Effector memory CD4-positive, alpha-beta T cell (primary cell): Measurements from ENCODE around the gene PDE4B.

Source experiments
- DNase-seq, 3 donors: peaks; one replicate each; pipeline ENCODE4 v3.0.0-alpha.2; 2020
- H3K27ac ChIP-seq: 2 replicates; pipeline ENCODE4 v1.7.0; 2013; ENCODE audit warnings: mild to moderate bottlenecking, low read length, moderate library complexity; ENCODE audit not compliant: insufficient read depth, poor library complexity, severe bottlenecking
- H3K27me3 ChIP-seq: replicated peaks from 2 replicates; pipeline ENCODE4 v1.7.0; 2013; ENCODE audit warnings: mild to moderate bottlenecking, low read length; ENCODE audit not compliant: insufficient read depth, control insufficient read depth, poor library complexity, severe bottlenecking
- H3K36me3 ChIP-seq: 2 replicates; pipeline ENCODE4 v1.7.0; 2013; ENCODE audit warnings: mild to moderate bottlenecking, low read length, moderate library complexity; ENCODE audit not compliant: control insufficient read depth, insufficient read depth
- H3K4me1 ChIP-seq: 2 replicates; pipeline ENCODE4 v1.7.0; 2013; ENCODE audit warnings: low read length, mild to moderate bottlenecking; ENCODE audit not compliant: control insufficient read depth, insufficient read depth, poor library complexity, severe bottlenecking
- H3K4me3 ChIP-seq: 2 replicates; pipeline ENCODE4 v1.7.0; 2013; ENCODE audit warnings: low read length, low read depth, mild to moderate bottlenecking; ENCODE audit not compliant: insufficient read depth, poor library complexity, severe bottlenecking
- H3K9me3 ChIP-seq: 2 replicates; pipeline ENCODE4 v1.7.0; 2013; ENCODE audit warnings: mild to moderate bottlenecking, low read length, moderate library complexity; ENCODE audit not compliant: control insufficient read depth

PDE4B gene

DNA sequence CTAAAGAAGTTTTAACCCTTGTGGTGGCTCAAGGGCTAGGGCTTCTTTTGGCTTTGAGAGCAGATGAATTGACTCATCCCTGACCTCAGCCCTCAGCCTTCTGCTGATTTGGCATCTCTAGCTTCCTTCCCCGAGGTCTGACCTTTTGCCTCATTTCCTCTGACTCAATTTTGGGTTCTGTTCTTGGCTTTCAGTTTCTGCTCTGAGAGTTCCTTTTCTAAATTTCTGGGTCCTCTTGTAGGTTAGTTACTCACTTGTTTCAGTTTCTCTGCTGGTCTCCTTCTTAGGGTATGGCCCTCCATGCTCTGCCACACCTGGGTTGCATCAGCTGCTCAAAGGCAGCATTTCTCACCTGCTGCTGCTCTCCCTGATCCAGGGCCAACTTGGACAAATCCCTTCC lies 19.4 kb downstream of the PDE4B start:
- Histone ChIP-seq H3K9me3 (no peaks in the 10 kb centered on the region), H3K4me1 (no peaks in the 10 kb centered on the region), H3K36me3 (no peaks in the 10 kb centered on the region), H3K4me3 (no peak overlapping the region), H3K27me3 (no peaks in the 10 kb centered on the region), H3K27ac (no peak overlapping the region)
- no peak for DNase-seq

DNA sequence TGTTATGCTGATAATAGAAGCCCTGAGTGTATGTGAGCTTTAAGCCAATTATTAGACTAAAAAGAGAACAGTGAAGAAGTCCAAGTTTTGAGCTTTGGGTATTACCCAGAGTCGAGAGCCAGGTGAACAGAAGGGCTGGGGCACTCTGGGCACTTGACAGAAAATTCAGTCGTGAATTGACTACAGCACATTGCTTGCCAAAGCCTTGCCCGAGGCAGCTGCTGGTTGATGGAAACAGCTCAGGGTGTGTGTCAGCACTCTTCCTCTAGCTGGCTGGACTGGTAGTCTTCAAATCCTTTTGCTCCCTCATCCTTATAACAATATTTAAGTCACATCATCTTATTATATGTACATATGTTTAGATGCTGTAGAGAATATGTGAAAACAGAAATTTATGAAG lies 21.3 kb downstream of the PDE4B start:
- H3K9me3 ChIP-seq = no peaks in the 10 kb centered on the region
- H3K36me3 ChIP-seq = no peaks in the 10 kb centered on the region
- H3K27ac ChIP-seq = no peak overlapping the region
- no peak for DNase-seq
- H3K4me1 ChIP-seq = no peaks in the 10 kb centered on the region
- H3K27me3 ChIP-seq = no peaks in the 10 kb centered on the region
- H3K4me3 ChIP-seq = no peak overlapping the region

DNA sequence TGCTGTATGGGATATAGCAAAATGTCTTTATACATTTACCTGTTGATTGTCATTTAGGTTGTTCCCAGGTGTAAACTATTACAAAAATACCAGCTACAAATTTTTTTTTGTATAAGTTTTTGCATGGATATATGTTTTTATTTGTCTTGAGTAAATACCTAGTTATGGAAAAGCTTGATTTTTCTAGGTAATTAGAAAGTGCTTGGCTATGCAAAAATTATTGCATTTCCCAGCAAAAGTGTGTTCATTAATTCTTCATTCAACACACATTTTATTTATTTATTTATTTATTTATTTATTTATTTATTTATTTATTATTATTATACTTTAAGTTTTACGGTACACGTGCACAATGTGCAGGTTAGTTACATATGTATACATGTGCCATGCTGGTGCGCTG lies 22.1 kb downstream of the PDE4B start:
- no peaks in the 10 kb centered on the region for H3K27me3 ChIP-seq
- H3K4me3 ChIP-seq = no peak overlapping the region
- H3K27ac ChIP-seq = no peak overlapping the region
- H3K9me3 ChIP-seq = no peaks in the 10 kb centered on the region
- H3K4me1 ChIP-seq = no peaks in the 10 kb centered on the region
- H3K36me3 ChIP-seq = no peaks in the 10 kb centered on the region
- no peak for DNase-seq

DNA sequence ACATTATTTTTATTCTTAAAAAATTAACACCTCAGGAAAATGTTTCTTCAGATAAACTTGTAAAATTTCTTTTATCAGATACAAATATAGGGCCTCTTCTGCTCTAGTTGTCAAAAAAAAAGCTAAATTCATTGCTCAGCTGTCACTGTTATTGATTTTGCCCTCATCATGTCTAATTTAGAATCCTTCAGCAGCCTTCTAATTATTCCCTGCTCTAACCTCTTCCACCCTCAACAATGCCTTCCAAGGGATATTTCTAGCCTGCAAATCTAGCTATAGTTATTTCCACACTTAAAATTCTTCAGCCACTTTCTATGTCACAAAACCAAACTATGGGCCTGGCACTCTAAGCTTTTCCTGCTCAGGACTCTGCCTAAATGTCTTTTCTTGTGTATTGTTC lies 25.2 kb downstream of the PDE4B start:
- Histone ChIP-seq H3K27ac (no peak overlapping the region), H3K27me3 (no peaks in the 10 kb centered on the region), H3K36me3 (no peaks in the 10 kb centered on the region), H3K4me3 (no peak overlapping the region), H3K9me3 (no peaks in the 10 kb centered on the region), H3K4me1 (no peaks in the 10 kb centered on the region)
- DNase-seq = no peak

DNA sequence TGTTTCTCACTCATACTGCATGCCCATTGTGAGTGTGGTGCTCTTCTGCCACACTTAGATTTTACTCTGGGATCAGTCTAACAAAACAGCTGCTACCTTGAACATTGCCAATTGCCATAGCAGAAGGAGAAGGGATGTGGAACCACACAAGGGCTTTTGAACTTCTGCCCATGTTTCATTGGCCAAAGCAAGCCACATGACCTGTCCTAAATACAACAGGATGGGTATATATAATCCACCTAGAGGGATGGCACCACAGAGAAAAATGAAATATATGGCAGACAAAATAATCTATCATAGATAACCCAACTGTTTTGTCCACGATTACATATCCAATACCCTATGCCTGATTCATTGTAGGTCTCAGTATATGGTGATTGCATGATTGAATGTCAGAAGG lies 26.3 kb downstream of the PDE4B start:
- Histone ChIP-seq H3K9me3 (no peaks in the 10 kb centered on the region), H3K4me1 (no peaks in the 10 kb centered on the region), H3K36me3 (no peaks in the 10 kb centered on the region), H3K4me3 (no peak overlapping the region), H3K27me3 (no peaks in the 10 kb centered on the region), H3K27ac (no peak overlapping the region)
- DNase-seq = no peak

DNA sequence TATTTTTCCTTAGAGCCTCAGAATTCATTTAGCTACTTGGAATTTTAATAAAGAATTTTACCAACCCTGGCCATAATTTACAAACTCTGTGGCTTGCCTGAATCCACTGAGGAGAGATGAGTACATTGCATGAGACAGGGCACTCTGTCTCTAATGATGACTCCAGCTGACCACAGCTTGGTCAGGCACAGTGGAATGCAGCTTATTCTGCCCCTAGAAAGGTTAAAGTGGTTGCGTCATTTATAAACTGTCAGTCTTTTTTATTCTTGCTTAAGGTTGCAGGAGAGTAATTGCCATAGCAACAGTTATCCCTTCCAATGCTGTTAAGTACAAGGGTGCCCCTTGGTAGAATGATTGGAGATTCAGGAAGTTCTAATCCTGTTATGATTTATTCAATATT lies 28.3 kb downstream of the PDE4B start:
- no peak overlapping the region for H3K4me3 ChIP-seq
- H3K27ac ChIP-seq = no peak overlapping the region
- no peaks in the 10 kb centered on the region for H3K27me3 ChIP-seq
- no peaks in the 10 kb centered on the region for H3K4me1 ChIP-seq
- no peaks in the 10 kb centered on the region for H3K36me3 ChIP-seq
- H3K9me3 ChIP-seq = no peaks in the 10 kb centered on the region
- no peak for DNase-seq

DNA sequence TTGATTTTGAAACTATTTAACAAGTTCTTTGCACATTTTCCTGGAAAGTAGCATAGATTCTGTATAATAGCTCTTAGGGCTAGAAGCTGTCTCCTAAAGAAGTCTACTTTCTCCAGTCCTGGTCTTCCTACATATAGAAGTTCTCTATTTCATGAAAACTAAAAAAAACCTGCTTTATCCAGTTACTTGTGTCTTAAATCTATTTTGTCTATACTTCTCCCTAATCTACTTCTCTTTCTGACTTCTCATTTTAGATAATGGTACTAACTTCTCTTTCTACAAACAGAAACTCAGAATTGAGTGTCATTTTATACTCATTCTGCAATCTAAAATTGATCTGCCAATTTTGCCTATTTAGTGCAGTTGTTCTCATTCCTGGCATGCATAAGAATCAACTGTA lies 28.7 kb downstream of the PDE4B start:
- H3K4me1 ChIP-seq = no peaks in the 10 kb centered on the region
- H3K36me3 ChIP-seq = no peaks in the 10 kb centered on the region
- H3K4me3 ChIP-seq = no peak overlapping the region
- no peaks in the 10 kb centered on the region for H3K27me3 ChIP-seq
- H3K9me3 ChIP-seq = no peaks in the 10 kb centered on the region
- H3K27ac ChIP-seq = no peak overlapping the region
- DNase-seq = no peak

DNA sequence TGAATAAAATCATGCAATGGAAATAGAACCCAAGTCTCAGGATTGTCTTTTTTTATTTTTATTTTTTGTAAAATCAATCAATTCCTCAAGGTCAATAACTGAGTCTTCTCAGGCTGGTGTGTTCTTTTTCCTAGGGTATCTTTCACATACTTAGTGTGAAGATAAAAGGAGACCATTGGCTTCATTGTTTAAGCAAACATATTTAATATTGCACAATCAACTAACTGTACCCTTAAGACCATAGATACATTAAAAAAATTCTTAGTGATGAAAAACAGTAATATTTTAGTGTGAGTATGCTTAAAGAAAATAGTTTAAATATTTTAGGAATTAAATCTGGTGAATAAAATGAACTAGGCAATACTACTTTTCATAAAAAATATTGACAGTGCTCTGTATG lies 31.4 kb downstream of the PDE4B start:
- DNase-seq = no peak
- Histone ChIP-seq H3K9me3 (no peaks in the 10 kb centered on the region), H3K27me3 (no peaks in the 10 kb centered on the region), H3K36me3 (no peaks in the 10 kb centered on the region), H3K4me3 (no peak overlapping the region), H3K4me1 (no peaks in the 10 kb centered on the region), H3K27ac (no peak overlapping the region)

DNA sequence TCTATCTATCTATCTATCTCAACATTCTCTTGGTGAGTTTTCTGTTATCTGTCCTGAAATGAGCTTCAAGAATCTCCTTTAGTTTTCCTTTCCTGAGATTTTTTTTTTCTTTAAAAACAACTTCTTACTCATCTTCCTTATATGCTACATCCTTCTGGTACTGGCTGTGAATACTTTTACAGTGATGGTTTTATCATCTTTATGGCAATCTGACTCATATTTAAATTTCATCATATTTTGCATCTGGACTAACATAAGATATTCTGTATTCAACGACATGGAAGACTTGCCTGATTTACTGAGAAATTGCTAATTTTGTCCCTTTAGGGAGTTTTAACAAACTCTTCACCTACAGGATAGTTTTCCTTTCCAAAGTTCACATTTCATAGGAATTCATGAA lies 33.0 kb downstream of the PDE4B start:
- DNase-seq = no peak
- Histone ChIP-seq H3K9me3 (no peaks in the 10 kb centered on the region), H3K36me3 (no peaks in the 10 kb centered on the region), H3K4me1 (no peaks in the 10 kb centered on the region), H3K4me3 (no peak overlapping the region), H3K27me3 (no peaks in the 10 kb centered on the region), H3K27ac (no peak overlapping the region)

DNA sequence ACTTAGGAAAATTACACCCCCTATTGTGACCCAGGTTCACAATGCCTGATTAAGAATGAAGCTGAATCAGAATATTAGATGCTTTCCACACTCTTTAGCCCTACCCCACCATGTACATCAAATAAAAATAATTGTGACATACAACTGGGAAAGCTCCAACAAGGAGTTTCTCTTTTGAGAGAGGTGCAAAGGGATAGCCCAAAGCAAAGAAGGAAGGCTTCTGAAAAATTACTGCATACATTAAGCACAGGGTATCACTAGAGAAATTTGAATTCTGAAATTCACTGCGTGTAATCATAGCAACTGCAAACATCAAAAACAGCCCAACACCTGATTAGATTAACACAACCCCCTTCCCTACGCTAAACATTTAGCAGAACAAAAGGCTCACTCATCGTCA lies 34.1 kb downstream of the PDE4B start:
- no peaks in the 10 kb centered on the region for H3K36me3 ChIP-seq
- no peak for DNase-seq
- H3K27ac ChIP-seq = no peak overlapping the region
- H3K9me3 ChIP-seq = no peaks in the 10 kb centered on the region
- H3K27me3 ChIP-seq = no peaks in the 10 kb centered on the region
- no peak overlapping the region for H3K4me3 ChIP-seq
- H3K4me1 ChIP-seq = no peaks in the 10 kb centered on the region

DNA sequence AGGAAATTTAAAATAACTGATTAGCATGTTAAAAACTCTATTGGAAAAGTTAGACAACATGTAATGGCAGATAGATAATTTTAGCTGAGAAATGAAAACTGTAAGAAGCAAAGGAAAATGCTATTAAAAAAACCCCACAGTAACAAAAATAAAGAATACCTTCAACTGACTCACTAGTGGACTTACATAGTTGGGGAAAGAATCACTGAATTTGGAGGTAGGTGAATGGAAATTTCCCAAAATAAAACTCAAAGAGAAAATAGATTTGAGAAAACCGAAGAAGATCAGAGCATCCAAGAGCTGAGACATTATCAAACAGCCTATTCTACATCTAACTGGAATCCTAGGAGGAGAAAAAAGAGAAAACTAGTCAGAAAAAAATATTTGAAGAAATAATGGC lies 34.7 kb downstream of the PDE4B start:
- Histone ChIP-seq H3K36me3 (no peaks in the 10 kb centered on the region), H3K4me1 (no peaks in the 10 kb centered on the region), H3K27me3 (no peaks in the 10 kb centered on the region), H3K27ac (no peak overlapping the region), H3K9me3 (no peaks in the 10 kb centered on the region), H3K4me3 (no peak overlapping the region)
- DNase-seq = no peak
